Measurements from ENCODE around the gene CYP27C1.

DNA sequence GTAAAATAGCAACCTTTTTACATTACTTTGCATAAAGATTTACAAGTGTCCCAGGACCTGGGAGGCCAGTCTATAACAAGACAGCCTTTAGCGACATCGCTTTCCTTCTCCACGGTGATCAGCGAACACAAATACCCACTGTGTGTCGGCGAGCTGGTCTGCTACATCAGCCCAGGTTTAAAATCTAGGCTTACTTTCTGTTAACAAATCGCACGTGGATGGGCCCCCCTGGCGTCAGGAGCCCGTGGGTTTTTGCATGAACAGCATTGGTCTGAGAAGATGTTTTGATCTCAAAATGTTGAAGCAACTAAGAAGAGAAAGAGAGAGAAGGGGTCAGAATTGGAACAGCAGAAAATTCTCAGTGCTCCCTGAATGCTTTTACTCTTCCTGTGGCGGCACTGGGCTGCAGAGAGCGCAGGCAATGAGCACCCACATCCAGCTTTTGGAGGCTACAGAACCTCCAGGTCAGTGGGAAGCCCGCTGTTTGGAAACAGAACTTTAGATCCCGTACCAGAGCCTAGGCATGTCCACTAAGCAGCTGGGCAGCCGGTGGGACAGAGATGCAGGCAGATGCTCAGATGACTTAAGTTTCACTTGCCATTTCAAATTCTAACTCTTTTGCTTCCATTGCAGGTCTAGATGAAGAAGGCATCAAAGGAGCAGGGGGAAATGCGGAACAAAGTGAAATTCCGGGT lies 32.9 kb downstream of the CYP27C1 start:
- no peak for TF ChIP-seq POLR2A (IDR thresholded peaks at IDR 0.05; ENCODE audit: low read depth, low read length)
- no peak for TF ChIP-seq POLR2AphosphoS5 (IDR thresholded peaks at IDR 0.05; ENCODE audit: low read depth, low read length)
- TF ChIP-seq SPI1 (IDR thresholded peaks at IDR 0.05; ENCODE audit: low read depth, low read length): no peak
- no peak for TF ChIP-seq PAX5 (IDR thresholded peaks at IDR 0.05; ENCODE audit: insufficient read depth, low read length, severe bottlenecking)
- TF ChIP-seq TAF1 (IDR thresholded peaks at IDR 0.05; ENCODE audit: low read depth, low read length): no peak
- TF ChIP-seq POU2F2 (IDR thresholded peaks at IDR 0.05; ENCODE audit: low read depth, low read length): no peak

All from GM12891 (cell line).